ENCODE data around the gene ADGRB2.

The ADGRB2 gene

DNA sequence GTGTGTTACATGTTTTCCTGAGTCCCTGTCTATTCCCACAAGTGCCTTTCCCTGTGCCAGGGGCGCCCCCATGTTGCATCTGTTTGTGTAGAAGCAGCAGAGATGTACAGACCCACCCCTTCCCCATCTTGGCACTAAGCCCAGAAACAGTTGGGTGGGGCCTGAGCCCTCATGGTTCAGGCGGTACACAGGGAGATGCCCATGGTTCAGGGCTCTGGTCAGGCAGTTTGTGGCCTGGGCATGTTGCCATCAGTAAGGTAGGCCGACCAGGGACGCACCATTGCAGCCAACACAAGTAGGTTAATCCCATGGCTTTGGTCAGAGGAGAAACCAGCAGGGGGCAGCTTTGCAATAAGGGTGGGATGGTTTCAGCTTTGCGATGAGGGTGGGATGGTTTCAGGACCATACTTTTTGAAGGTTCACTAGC is 914 bp upstream of the ADGRB2 start:
- no peak for DNase-seq (ENCODE audit: low read depth in 3 of 3)

DNA sequence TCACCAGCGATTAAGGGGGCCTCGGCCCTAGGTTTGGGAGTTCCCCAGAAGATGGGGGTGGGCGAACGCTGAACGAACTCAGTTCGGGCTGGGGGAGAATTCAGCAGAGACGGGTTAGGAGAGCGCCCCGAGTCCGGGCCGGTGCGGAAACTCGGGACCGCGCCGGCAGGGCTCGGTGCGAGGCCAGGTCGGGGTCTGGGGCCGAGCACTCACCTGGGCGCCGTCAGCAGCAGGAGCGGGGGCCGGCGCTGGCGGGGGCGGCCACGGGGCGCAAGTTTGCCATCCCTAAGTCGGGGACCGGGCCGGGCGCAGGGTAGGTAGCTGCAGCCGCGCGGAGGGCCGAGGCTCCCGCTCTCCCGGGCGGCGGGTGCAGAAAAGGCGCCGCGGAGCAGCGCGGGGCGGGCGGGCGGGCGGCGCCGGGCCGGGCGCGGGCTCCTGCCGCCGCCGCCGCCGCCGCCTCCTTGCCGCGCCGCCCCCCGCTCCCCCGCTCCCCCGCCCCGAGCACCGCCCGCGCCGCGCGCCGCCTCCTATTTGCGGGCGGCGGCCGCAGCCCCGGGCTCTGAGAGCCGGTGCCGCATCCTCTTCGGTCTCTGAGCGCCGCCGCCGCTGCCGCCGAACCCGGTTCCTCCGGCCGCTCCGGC is 349 bp downstream of the ADGRB2 start:
- no peak for DNase-seq (ENCODE audit: low read depth in 3 of 3)

DNA sequence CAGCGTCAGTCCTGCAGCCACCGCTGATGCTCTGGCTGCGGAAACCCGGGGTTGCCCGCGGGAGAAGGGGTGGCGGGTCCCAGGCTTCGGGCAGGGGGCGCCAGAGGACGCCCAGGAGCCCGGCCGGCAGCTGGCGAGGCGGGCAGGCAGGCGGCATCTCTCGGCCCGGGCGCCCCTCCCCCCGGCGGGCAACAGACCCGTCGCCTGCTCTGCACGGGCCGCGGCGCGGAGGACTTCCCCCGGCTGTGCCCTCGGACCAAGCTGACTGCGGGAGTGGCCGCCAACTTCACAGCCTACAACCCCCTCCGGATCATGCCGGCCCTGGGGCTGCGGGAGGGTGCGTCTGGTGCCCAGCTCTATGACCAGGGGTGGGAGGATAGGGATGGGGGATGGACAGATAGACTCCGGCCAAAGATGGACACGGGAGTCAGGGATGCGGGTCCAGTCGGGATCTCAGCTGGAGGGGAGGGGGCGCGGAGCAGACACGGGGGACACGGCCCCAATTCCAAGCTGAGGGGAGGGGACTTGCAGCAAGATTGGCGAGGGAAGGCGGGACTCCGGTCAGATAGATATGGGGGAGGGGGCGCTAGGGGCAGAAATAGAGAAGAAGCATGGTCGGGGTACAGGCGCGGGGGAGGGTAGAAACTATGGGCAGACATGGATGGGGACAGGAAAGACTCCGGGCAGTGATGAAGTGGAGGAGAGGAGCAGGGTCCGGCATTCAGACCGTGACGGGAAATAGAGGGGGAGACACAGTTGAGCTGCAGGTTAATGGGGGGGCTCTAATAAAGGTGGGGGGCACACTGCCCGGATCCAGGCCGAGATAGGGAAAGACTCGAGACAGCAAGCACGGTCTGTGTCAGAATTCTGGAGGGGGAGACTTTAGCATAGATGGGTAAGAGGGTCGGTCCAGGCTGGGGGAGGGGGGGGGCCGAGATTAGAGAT is 1.1 kb downstream of the ADGRB2 start:
- DNase-seq (ENCODE audit: low read depth in 3 of 3), result peak; percentile 38 to 49 (median 46)

DNA sequence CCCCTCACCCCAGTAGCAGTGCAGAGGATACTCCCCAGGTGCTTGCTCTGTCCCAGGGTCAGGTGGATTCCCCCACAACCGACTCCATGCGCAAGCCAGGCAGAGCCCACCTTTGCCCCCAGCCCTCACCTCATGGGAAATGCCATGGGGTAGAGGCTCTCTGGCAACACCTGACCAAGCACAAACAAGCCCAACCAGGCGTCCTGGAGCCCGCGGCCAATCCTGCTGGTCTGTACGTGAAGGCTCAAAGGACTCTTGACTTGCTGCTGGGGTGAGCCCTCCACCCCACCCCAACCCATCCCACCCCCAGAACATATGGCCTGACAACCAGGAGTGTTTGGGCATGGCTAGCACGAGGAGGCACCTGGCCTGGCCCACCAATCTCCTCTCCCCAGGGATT is 1.8 kb downstream of the ADGRB2 start:
- no peak for DNase-seq (ENCODE audit: low read depth in 3 of 3)

DNA sequence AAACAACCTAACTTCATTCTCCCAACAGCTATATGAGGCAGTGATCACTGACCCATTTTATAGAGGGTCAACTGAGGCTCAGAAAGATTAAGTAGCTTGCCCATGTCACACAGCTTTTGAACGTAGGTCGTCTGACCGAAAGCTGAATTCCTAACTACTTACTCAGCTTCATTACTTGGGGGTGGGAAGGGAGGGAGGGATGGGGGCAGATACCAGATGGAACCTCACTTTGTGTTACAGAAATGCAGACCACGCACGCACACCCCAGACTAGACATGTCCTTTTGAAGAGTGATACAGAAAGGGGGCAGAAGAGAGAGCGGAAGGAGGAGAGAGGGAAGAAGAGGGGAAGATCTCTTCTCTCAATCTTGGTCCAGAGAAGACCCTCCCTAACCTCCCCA is 2.3 kb downstream of the ADGRB2 start:
- no peak for DNase-seq (ENCODE audit: low read depth in 3 of 3)

DNA sequence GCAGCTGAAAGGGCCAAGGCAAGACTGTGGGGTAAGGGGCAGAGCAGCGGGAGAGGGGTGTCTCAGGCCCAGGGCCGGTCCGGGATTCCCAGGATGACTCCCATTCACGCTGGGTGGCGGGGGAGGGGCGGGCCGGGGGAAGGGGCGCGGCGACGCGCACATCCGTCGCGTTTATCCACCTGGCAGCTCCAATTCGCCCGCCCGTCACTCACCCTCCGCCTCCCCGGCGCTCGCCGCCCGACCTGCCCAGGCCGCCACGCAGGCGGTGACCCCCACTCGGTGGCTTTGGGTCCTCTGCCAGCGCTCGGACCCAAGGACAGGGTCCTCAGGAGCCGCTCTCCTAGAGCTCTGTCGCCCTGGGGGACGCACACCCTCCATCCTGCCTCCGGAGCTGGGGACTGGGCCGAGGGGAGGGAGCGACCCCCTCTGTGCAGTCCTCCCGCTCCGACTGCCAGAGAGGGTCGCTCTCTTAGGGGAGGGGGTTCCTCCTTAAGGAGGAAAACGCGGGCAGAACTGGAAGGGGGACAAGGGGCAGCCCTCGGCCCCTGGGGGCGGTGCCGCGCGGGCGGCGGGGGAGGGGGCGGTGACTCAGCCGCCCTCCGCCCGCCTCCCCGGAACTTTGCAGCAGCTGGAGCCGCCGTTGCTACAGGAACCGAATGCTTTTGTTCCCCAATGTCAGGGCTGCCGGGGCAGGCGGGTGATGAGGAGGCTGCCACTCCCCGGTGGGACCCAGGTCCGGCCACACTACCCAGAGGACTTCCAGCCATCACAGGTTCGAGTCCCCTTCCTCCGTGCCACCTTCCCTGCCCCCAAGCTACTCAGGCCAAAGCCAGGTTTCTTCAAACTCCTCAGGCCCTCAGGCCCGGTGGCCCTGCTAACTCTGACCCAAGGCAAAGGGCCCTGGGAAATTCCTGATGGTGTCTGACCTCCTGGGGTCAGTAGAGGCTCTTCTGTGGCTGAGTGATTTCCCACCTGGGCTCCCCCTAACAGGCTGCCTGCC is 3.4 kb downstream of the ADGRB2 start:
- peak; percentile 31 to 62 (median 53) for DNase-seq (ENCODE audit: low read depth in 3 of 3)

DNA sequence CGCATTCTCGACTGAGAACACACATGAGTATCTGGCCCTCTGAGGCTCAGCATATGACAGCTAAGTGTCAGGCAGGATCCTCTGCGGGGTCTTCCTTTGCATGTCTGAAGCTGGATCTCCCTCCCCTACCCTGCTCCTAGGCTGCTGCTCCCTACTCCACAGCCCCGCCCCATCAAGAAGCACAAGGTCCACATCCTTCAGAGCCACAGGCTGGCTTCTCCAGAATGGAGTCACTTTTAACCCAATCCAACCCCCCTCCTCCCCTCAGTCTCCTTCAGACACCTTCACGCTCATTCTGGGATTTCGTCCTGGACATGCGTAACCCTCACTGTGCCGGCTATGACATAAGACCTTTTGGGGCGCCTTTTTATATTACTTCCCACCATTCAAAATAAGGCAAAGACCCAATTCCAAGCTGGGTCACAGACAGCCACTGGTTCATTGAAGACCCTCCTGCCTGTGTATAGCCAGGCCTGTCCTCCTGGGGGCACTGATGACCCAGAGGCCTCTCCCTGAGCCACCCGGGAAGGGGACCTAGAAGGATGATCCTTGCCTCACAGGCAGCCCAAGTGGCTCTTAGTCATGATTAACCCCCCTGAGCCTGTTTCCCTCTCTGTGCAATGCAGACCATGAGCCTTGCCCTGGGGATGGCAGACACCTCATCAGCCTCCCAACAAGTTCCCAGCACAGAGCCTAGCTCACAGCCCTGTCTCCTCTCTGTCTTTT is 4.7 kb downstream of the ADGRB2 start:
- no peak for DNase-seq (ENCODE audit: low read depth in 3 of 3)

DNA sequence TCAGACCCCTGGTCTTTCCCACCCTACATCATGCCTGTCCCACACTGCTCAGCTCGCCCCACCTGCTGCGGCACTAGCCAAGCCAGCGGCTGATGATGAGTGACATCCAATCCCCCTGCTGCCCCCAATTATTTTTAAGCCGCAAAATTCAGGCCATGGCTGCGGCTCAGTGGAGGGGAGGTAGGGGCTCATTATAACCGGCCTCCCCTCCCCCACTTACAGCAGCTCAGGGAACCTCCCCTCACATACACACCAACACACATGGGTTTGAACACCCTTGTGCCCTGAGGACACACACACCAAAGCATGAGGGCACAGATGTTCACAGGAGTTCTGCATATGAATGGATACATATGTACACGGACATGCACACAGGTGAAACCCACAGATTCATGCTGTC is 5.3 kb downstream of the ADGRB2 start:
- no peak for DNase-seq (ENCODE audit: low read depth in 3 of 3)

DNA sequence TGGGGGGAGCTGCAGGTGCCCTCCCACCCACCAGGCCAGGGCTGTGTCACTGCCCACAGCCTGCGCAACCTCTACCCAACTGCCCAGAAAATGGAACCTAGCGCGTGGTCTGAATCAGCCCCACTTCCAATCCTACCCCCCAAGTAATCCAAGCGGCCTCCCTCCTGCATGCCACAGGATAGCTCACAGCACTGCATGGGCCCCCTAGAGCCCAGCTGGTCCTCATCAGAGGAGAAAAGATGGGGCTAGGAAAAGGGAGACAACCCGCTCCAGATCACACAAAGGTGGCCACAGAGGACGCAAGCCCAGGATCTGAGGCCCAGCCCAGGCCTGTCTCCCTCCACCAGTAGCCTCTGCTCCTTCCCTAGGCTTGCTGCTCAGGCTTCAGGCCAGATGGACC is 6.2 kb downstream of the ADGRB2 start:
- DNase-seq (ENCODE audit: low read depth in 3 of 3), result no peak

DNA sequence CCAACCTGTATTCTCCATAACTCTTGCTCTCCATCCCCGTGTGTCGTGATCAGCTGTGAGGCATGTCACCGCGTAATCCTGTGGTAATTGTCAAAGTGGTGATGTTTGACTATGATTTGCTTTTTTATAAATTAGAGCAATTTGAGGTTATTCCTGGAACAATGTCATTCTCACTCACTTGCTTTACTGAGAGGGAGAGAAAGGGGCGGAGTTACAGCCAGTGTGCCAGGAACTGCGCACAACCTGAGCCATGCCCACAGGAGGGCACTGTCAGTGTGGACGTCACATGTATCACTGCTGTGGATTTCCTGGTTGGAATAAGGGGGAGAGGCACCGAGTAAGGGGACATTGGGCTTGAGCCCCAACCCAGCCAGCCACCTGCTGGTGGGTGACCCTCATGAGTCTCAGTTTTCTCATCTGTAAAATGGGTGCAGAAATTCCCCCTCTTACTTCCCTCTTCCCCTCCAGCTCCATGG is 6.9 kb downstream of the ADGRB2 start:
- DNase-seq (ENCODE audit: low read depth in 3 of 3), result no peak

DNA sequence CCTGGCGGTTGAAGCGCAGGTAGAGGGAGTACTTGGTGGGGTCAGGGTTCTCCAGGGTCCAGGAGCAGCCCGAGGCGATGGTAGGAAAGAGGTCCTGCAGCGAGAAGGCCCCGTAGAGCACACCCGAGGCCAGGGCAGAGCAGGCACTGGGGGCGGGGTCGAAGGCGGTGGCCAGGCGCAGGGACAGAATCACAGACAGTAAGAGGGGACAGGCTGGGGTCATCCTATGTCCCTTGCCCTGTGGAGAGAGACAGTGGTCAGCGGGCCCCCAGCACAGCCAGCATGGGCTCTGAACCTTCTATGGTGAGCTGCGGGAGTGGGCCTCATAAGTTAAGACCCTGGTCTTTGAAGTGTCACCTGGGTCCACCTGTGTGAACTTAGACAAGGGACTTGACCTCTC is 7.6 kb downstream of the ADGRB2 start:
- DNase-seq (ENCODE audit: low read depth in 3 of 3), result no peak

DNA sequence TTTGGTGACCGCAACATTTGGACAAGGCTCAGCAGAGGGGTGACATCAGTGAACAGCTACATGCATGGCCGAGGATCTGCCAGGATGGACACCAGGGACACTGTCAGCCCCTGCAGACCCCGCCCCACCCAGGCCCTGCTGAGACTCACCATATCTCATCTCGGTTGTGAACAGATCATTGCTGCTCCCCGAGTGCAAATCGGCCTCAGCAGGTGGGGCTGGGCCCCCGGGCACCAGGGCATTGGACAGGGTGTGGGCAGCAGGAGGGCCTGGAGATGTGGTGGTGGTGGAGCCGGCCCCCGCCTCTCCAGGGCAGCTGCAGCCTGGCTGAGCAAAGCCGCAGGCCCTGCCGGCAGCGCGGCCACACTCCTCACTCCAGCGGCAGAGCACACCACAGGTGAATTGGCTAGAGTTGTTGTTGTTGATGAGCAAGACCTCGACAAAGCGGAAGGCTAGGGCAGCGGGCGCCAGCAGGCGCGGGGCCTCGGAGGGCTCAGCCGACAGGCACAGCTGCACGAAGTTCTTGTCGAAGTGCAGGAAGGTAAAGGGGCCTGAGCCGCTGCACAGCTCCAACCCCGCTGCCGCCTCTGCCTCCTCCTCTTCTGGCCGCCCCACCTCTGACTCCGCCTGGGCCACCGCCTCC is 8.2 kb downstream of the ADGRB2 start:
- DNase-seq (ENCODE audit: low read depth in 3 of 3), result no peak

DNA sequence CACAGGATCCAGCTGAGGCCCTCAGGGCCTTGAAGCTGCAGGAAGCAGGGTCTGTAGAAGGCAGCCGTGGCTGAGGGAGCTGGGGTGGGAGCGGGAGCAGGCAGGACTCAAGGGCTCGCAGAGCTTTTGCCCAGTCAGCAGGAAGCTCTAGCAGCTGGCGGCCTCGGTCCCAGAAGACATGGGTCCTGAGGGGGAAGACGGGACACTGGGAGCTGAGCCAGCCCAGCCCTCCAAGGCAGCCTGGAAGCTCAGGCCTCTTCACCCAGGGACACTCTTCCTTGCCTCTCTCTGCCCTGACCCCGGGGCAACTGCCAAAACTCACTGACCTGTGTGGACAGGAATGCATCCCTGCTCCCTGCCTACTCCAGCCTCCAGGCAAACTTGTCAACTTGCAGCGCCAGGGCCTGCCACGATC is 8.9 kb downstream of the ADGRB2 start:
- DNase-seq (ENCODE audit: low read depth in 3 of 3), result no peak

DNA sequence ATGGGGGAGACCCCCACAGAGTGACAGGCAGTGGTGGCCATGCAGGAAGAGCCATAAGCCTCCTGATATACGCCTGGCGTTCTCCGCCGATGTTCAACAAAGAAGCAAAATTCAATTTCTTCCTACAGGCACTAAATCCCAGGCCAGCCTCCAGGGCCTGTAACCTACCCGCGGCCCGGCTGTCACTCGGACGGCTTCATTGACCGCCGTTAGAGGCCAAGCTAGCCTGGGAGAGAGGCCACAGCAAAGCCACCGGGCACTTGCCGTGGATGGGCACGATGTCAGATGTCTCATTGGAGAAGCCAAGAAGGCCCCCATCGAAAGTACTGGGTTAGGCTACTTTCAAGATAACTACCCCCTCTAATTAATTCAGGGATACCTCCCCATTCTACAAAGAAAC is 9.7 kb downstream of the ADGRB2 start:
- no peak for DNase-seq (ENCODE audit: low read depth in 3 of 3)

DNA sequence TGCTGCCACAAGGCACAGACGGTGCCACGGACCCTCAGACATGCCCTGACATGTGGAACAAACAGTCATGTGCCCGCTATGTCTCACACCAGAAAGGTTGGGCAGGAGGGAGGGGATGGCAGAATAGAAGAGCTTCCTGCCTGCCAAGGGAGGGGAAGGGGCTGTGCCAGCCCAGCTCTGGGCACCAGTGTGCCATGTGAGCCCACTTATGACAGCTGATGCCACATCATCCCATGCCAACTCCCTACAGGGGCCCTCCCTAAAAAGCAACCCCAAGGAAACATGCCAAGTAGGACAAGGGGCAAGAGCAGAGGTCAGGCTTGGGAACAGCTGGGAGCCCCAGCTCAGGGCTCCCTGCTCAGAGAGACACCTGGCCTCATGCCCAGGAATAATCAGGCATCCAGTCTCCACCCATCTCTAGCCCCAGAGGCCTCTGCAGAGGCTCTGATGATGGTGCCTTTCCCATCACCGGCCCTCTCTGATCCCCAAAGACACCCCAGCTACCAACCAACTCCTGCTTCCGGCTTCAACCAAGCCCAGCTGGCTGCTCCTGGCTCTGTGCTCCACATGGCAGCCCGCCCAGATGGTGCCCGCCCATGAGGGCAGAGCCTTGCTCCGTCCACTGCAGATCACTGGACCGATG is 10.3 kb downstream of the ADGRB2 start:
- DNase-seq (ENCODE audit: low read depth in 3 of 3), result no peak

DNA sequence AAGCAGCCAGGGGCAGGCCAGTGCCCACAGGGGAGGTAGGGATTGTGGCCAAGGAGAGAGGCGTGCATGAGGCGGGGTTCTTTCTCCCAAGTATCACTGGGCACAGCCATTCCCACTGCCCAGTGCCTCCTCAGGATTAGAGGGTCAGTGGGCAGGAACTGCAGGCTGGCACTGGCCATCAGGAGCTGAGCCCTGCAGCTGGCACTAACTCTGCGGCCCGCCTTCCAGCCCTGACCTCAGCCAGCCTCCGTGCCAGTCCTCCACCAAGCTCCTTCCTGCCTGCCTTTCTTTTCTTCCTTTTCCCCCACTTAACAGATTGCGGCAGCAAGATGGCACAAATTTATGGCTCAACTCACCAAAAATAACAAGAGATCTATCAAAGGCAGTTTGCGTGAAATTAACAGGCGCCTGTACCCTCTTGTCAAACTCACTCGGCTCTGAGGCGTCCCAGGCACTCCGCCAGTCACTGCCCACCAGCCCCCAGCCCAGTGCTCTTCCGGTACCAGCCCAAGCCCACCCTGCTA is 11.1 kb downstream of the ADGRB2 start:
- no peak for DNase-seq (ENCODE audit: low read depth in 3 of 3)

DNA sequence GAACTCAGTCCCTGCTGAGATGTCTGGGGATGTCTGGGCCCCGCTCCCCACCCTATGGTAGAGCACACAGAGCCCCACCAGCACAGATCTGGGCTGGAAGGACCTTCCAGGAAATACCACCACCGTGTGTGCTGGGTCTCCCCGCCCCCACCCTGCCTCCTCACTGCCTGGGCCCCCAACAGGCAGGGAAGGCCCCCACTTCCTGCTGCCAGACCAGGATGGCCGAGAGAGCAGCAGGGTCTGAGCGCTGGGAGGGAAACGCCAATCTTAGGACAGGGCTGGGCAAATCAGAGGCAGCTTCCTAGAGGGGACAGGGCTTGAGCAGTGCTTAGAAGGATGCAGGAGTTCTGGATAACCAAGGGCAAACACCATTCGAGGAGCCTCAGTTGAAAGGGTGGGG is 11.9 kb downstream of the ADGRB2 start:
- DNase-seq (ENCODE audit: low read depth in 3 of 3), result no peak

DNA sequence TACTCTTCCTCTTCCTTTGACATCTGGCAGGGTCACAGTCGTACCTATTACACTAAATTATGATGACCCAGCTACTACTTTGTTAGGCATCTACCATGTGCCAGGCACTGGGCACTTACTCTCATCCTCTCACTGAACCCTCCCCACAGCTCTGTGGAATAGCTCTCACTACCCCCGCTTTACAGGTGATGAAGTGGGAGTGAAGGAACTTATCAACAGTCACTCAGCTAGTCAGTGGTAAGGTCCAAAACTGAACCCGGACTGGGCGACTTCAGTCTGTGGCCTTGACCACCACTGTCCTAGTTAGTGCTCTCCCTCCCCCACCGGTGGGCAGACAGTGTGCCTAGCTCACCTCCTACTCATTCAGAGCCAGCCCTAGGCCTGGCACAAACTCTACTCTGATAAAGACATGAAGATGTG is 12.3 kb downstream of the ADGRB2 start:
- DNase-seq (ENCODE audit: low read depth in 3 of 3), result no peak

DNA sequence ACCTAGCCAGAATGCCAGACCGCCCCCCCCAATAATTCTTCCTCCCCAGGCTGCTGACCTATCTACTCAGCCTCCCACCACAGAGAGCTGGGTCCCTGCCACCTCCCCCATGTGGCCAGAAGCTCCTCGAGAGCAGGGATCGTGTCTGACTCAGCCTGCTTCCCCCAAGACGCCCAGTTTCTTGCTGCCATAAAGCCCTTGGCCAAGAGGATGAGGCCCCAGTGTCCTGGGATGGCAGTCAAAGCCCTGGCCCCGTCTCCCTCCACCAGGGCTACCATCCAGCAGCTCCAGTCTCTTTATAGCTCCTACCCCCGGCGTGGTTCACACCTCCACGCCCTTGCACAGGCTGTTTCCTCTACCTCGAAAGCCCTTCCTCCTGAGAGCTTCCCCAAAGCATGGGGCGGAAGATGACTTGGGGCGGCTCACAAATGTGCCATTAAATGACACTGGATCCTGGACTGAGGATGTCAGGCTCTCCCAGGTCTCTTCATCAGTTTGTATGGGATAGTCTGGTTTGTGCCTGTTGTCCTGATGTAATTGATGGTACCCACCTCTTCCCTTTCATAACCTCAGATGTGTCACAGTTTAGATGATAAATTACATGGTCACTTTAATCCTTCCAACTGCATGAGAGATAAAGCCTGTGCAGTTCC is 13.2 kb downstream of the ADGRB2 start:
- DNase-seq (ENCODE audit: low read depth in 3 of 3), result no peak

Measured in stimulated activated CD4-positive, alpha-beta T cell treated with anti-CD3 and anti-CD28 coated beads, TNF-alpha, amount 100 ng/mL, for 4 hours (primary cell).